HFFc6 (cell line): ENCODE results near the gene CYP46A1. TPM values are rescaled to one million over a fixed set of nuclear protein-coding genes. Genes with fewer than 3 reads are reported as not detected.

ENCODE experiments used
- DNase-seq: peaks from one replicate; pipeline ENCODE4 v3.0.0-alpha.2; 2018
- H3K27ac Mint-ChIP-seq: 2 replicates; pipeline ENCODE4 v1.8.0; 2020; ENCODE audit warnings: mild to moderate bottlenecking, mixed read lengths
- H3K27me3 Mint-ChIP-seq: 2 replicates; pipeline ENCODE4 v1.8.0; 2021; ENCODE audit warnings: mild to moderate bottlenecking, moderate library complexity, mixed read lengths; ENCODE audit not compliant: insufficient read depth
- H3K36me3 Mint-ChIP-seq: 2 replicates; pipeline ENCODE4 v1.8.0; 2021; ENCODE audit warnings: low read depth, mixed read lengths
- H3K4me1 Mint-ChIP-seq: 2 replicates; pipeline ENCODE4 v1.8.0; 2020; ENCODE audit warnings: low read depth, mixed read lengths
- H3K4me3 Mint-ChIP-seq: 2 replicates; pipeline ENCODE4 v1.8.0; 2020; ENCODE audit warnings: mild to moderate bottlenecking, moderate library complexity, mixed read lengths
- H3K9me3 Mint-ChIP-seq: 2 replicates; pipeline ENCODE4 v1.8.0; 2020; ENCODE audit warnings: mild to moderate bottlenecking, mixed read lengths
- CTCF ChIP-seq: fragments of 200-600 bp; sonication (generic); IDR thresholded peaks from 2 replicates; pipeline ENCODE4 v1.5.0; 2021; ENCODE audit warnings: antibody characterized with exemption, mild to moderate bottlenecking
- total RNA-seq, 6 experiments: library from RNA; stranded (reverse); fragmentation: NEBNext Ultra II Directional; extraction: Animal tissue kit (Norgen Biotek cat#: 25700); gene quantifications; 2 replicates in 1 of 6; 3 replicates in 5 of 6; pipeline ENCODE4 v1.2.3, GENCODE V29; 2021

Gene CYP46A1
- total RNA-seq, 6 experiments from 2014 or later: 0.28 to 0.62 (median 0.49) TPM

- Mint-ChIP-seq H3K27ac (no peak overlapping the region), H3K36me3 (no peaks in the 10 kb centered on the region), H3K27me3 (peaks cover 4% of the 10 kb centered on the region), H3K4me1 (peaks cover 9% of the 10 kb centered on the region), H3K9me3 (no peaks in the 10 kb centered on the region), H3K4me3 (no peak overlapping the region)
- DNase-seq: no peak
- TF ChIP-seq CTCF: no peak
Observed at GRCh38 chr14:99735189-99736135, 51.4 kb downstream of the CYP46A1 start.

DNA sequence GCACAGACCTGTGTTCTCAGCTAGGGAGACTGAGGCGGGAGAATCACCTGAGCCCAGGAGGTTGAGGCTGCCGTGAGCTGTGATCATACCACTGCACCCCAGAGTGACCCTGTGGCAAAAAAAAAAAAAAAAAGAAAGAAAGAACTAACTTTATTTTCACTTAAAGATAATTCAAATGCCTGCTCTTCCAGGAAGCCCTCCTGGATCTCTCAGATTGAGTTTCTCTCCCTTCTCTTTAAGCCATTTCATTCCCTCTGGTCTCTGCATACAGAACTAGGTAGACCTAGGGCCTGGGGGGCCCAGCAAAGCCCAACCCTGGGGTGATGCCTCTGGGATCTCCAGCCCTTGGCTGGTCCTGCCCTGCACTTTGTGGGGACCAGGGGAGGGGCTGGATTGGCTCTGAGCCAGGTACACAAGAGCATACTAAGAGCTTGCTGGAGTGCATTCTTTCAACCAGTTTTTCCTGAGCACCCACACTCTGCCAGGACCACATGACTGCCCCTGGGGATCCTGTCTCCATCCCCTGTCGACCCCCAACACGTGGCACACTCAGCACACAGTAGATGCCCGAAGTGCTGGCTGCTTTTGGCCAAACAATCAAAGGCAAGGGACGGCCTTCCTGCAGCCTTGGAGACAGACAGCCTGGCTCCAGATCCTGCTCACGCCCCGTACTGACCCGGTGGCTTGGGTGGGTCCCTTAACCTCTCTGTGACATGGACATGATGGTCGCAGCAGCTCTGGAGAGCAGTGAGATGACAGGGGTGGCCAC lies 52.7 kb downstream of the CYP46A1 start:
- TF ChIP-seq CTCF: no peak
- peaks cover 9% of the 10 kb centered on the region for H3K4me1 Mint-ChIP-seq
- H3K4me3 Mint-ChIP-seq: peak overlapping the region; percentile 59; the same call in 1 of the 2 replicates
- H3K9me3 Mint-ChIP-seq: no peaks in the 10 kb centered on the region
- H3K27ac Mint-ChIP-seq: no peak overlapping the region; the same call in 1 of the 2 replicates
- H3K27me3 Mint-ChIP-seq: peaks cover 6% of the 10 kb centered on the region
- DNase-seq: no peak
- no peaks in the 10 kb centered on the region for H3K36me3 Mint-ChIP-seq

GRCh38 chr14:99737451-99737951 lies 53.4 kb downstream of the CYP46A1 start:
- no peaks in the 10 kb centered on the region for H3K9me3 Mint-ChIP-seq
- no peak overlapping the region; the same call in 1 of the 2 replicates for H3K27ac Mint-ChIP-seq
- H3K4me3 Mint-ChIP-seq: peak overlapping the region; percentile 59; the same call in 1 of the 2 replicates
- no peaks in the 10 kb centered on the region for H3K36me3 Mint-ChIP-seq
- peaks cover 9% of the 10 kb centered on the region for H3K27me3 Mint-ChIP-seq
- H3K4me1 Mint-ChIP-seq: peaks cover 9% of the 10 kb centered on the region
- DNase-seq: no peak
- TF ChIP-seq CTCF: no peak; the same call in 1 of the 2 replicates

DNA sequence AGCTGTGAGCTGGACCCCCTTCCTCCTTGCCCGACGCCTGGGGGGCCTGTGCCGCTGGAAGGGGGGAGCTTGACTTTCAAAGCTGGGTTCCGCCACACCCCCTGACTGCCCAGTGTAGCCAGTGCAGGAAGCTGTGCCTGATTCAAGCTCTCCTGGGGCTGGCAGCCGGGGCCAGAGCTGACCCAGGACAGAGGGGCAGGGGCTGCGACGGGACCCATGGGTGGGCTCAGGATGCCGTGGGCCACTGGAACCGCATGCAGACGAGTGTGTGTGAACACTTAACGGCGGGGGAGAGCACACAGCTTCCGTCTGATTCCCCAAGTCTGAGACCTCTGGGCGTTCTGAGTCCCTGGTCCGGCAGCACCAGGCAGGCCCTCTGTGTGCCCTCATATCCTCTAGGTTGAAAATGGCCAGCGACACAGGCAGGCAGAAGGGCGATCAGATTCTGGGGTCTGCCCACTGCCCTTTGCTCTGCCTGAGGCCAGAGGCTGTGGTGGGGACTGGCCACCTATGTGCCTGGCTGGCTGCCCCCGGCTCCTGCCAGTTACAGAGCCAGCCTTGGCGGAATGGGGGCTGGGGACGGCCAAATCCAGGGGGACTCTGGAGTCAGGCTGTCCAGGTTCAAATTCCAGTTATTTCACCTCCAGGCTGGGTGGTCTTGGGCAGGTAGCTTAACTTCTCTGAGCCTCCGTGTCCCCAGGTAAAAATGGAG lies 54.0 kb downstream of the CYP46A1 start:
- peak overlapping the region; percentile 54; the same call in 1 of the 2 replicates for H3K4me3 Mint-ChIP-seq
- DNase-seq: no peak
- H3K4me1 Mint-ChIP-seq: peaks cover 9% of the 10 kb centered on the region

More for the DNA sequence above, 54.0 kb downstream of the CYP46A1 start:
- Mint-ChIP-seq H3K36me3 (no peaks in the 10 kb centered on the region), H3K27ac (no peak overlapping the region), H3K9me3 (no peaks in the 10 kb centered on the region), H3K27me3 (peaks cover 11% of the 10 kb centered on the region)
- no peak for TF ChIP-seq CTCF
